ENCODE data around the gene CGNL1.

DNA sequence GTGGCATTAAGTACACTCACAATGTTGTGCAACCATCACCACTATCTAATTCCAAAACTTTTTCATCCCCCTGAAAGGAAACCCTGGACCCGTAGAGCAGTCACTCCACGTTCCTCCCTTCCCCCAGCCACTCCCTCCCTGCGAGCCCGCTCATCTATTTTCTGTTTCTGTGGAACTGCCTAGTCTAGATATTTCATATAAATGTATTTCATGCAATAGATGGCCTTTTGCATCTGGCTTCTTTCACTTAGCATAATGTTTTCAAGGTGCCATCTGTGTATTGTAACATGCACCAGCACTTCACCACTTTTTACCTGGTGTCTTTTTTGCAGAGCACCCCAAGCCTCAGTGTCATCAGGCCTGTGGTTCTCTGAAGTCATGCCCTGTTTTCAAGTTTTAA, 10.7 kb downstream of the CGNL1 start:
- no peak for TF ChIP-seq POLR2AphosphoS5 (IDR thresholded peaks at IDR 0.05)
- TF ChIP-seq POLR2A (IDR thresholded peaks at IDR 0.05) = no peak
- TF ChIP-seq, protein P1, sequence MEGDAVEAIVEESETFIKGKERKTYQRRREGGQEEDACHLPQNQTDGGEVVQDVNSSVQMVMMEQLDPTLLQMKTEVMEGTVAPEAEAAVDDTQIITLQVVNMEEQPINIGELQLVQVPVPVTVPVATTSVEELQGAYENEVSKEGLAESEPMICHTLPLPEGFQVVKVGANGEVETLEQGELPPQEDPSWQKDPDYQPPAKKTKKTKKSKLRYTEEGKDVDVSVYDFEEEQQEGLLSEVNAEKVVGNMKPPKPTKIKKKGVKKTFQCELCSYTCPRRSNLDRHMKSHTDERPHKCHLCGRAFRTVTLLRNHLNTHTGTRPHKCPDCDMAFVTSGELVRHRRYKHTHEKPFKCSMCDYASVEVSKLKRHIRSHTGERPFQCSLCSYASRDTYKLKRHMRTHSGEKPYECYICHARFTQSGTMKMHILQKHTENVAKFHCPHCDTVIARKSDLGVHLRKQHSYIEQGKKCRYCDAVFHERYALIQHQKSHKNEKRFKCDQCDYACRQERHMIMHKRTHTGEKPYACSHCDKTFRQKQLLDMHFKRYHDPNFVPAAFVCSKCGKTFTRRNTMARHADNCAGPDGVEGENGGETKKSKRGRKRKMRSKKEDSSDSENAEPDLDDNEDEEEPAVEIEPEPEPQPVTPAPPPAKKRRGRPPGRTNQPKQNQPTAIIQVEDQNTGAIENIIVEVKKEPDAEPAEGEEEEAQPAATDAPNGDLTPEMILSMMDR (IDR thresholded peaks at IDR 0.05) = no peak
- TF ChIP-seq EP300 (IDR thresholded peaks at IDR 0.05) = no peak
